OCI-LY7 (cell line): ENCODE measurements around the gene TNPO2. TPM values are rescaled to one million over a fixed set of nuclear protein-coding genes. Genes with fewer than 3 reads are reported as not detected.
"Not testable (repeated sequence)": the region's sequence is repeated elsewhere in the genome, so short reads cannot be mapped to it uniquely, and the experiment has no call there.

Experiments used
- BruUV-seq: library from RNA; stranded (reverse); fragments of 400-500 nt; replicated peaks from 2 replicates; lab custom pipeline; 2021; lab: Mats Ljungman, UMichigan
- CTCF ChIA-PET: fragments of 300-600 bp; sonication (Branson Sonifier 250); formaldehyde crosslinking; loops from one replicate; lab custom pipeline; 2022; ENCODE audit warnings: antibody characterized with exemption; ENCODE audit not compliant: unreplicated experiment; lab: Charles Lee
- POLR2A ChIA-PET: fragments of 300-600 bp; sonication (Branson Sonifier 250); formaldehyde crosslinking; loops from one replicate; lab custom pipeline; 2022; ENCODE audit warnings: antibody characterized with exemption; lab: Charles Lee
- DNase-seq: peaks from one replicate; pipeline ENCODE4 v3.0.0-alpha.2; 2015; ENCODE audit warnings: low spot score
- H2AFZ ChIP-seq: fragments of 200-600 bp; sonication (generic), shearing (Covaris generic); 2 replicates; pipeline ENCODE4 v1.6.1; 2014; ENCODE audit warnings: mild to moderate bottlenecking, antibody characterized with exemption, low read length, moderate library complexity
- H3K27ac ChIP-seq: fragments of 200-600 bp; sonication (generic); 2 replicates; pipeline ENCODE4 v1.5.1; 2014; ENCODE audit warnings: mixed run types, low read depth, mild to moderate bottlenecking, moderate library complexity, low read length, inconsistent platforms; ENCODE audit not compliant: poor library complexity, severe bottlenecking
- H3K36me3 ChIP-seq: fragments of 200-600 bp; sonication (generic); 2 replicates; pipeline ENCODE4 v1.6.1; 2014; ENCODE audit warnings: mild to moderate bottlenecking, antibody characterized with exemption, low read length, moderate library complexity, mixed read lengths; ENCODE audit not compliant: insufficient read depth
- H3K4me1 ChIP-seq: fragments of 200-600 bp; sonication (generic); 2 replicates; pipeline ENCODE4 v1.5.1; 2014; ENCODE audit warnings: mild to moderate bottlenecking, low read length; ENCODE audit not compliant: insufficient read depth, poor library complexity, severe bottlenecking
- H3K4me2 ChIP-seq: fragments of 200-600 bp; sonication (generic); 2 replicates; pipeline ENCODE4 v1.6.1; 2014; ENCODE audit warnings: mild to moderate bottlenecking, low read length
- H3K4me3 ChIP-seq: fragments of 200-600 bp; sonication (generic); 2 replicates; pipeline ENCODE4 v1.5.1; 2014; ENCODE audit warnings: mild to moderate bottlenecking, low read depth, low read length; ENCODE audit not compliant: poor library complexity, severe bottlenecking
- H3K79me2 ChIP-seq: fragments of 200-600 bp; sonication (generic); 2 replicates; pipeline ENCODE4 v1.6.1; 2016; ENCODE audit warnings: low read depth, mild to moderate bottlenecking, low read length, moderate library complexity, mixed read lengths; ENCODE audit not compliant: insufficient read depth
- H3K9me2 ChIP-seq: fragments of 200-600 bp; sonication (generic); 2 replicates; pipeline ENCODE4 v1.6.1; 2016; ENCODE audit warnings: mild to moderate bottlenecking, low read length, mixed read lengths; ENCODE audit not compliant: insufficient read depth
- H3K9me3 ChIP-seq: fragments of 200-600 bp; sonication (generic); 2 replicates; pipeline ENCODE4 v1.6.1; 2014; ENCODE audit warnings: mild to moderate bottlenecking, mixed run types, low read length, mixed read lengths
- H4K20me1 ChIP-seq: fragments of 200-600 bp; sonication (generic); 2 replicates; pipeline ENCODE4 v1.6.1; 2014; ENCODE audit warnings: mild to moderate bottlenecking, antibody characterized with exemption, low read length, moderate library complexity, mixed read lengths; ENCODE audit not compliant: insufficient read depth
- CTCF ChIP-seq: fragments of 200-600 bp; sonication (generic); conservative IDR thresholded peaks from 2 replicates; pipeline ENCODE4 v1.5.1; 2014; ENCODE audit warnings: mild to moderate bottlenecking, antibody characterized with exemption, low read length, moderate library complexity, mixed read lengths
- EZH2phosphoT487 ChIP-seq: fragments of 200-600 bp; sonication (generic); IDR thresholded peaks from 2 replicates; pipeline ENCODE4 v1.6.1; 2018; ENCODE audit warnings: low read depth, borderline replicate concordance, mild to moderate bottlenecking, mixed run types, antibody characterized with exemption, low read length, moderate library complexity, mixed read lengths
- intact Hi-C: fragments of 100-400 bp; cut with micrococcal nuclease; formaldehyde crosslinking; loops from one replicate; pipeline ENCODE4 v1.10.0; 2022; ENCODE audit not compliant: unreplicated experiment
- total RNA-seq, 2 experiments: library from RNA; depleted of rRNA in 1 of 2; stranded (reverse); fragments of >200 nt in 1 of 2; shearing (Covaris generic) in 1 of 2; gene quantifications; 2 replicates each; pipeline ENCODE4 v1.2.3, GENCODE V29; 2014 to 2022

Gene TNPO2
- total RNA-seq, 2 experiments from 2014 or later, result 47.3 to 120 TPM

GRCh38 chr19:12681074-12681987 is 42.4 kb downstream of the TNPO2 start, which contains the start of gene DHPS:
Gene DHPS, minus strand, starts transcription at chr19:12681880. Its CDS starts 114 bp downstream, at chr19:12681766.
- DNase-seq, result peak; percentile 99
- POLR2A ChIA-PET, result interaction anchor here (0.5 to 1.8 kb wide), 7 partner anchors 13 to 150 kb away, joined by 3 to 7 read pairs (median 4); partner anchors contain the start of genes FBXW9 and TRIR
- peak within 1 kb of the TSS; percentile 94 for H3K27ac ChIP-seq
- intact Hi-C loops, result loop anchor here (1.0 kb wide), 3 partner anchors 12 to 68 kb away; a partner anchor contains a TSS
- peaks cover 38% of the 10 kb centered on the region for H3K36me3 ChIP-seq
- peaks cover 9% of the 10 kb centered on the region for H3K79me2 ChIP-seq
- H3K4me3 ChIP-seq, result peak within 1 kb of the TSS; percentile 84
- no peaks in the 10 kb centered on the region for H3K9me2 ChIP-seq
- H2AFZ ChIP-seq, result peak within 1 kb of the TSS; percentile 51; the same call in 1 of the 2 replicates
- TF ChIP-seq EZH2phosphoT487 (no peak), CTCF (0 out of 2 replicates have a peak, but pooled peaks have one; percentile 24)
- CTCF ChIA-PET, result no interaction called here
- peaks cover 10% of the 10 kb centered on the region; the same call in 1 of the 2 replicates for H4K20me1 ChIP-seq
- H3K4me2 ChIP-seq, result peak within 1 kb of the TSS; percentile 72
- peaks cover 11% of the 10 kb centered on the region for H3K4me1 ChIP-seq
- BruUV-seq, result no TSS peak
- no peaks in the 10 kb centered on the region for H3K9me3 ChIP-seq

GRCh38 chr19:12680034-12680433 is 43.7 kb downstream of the TNPO2 start:
- peaks cover 9% of the 10 kb centered on the region for H3K79me2 ChIP-seq
- no peak overlapping the region for H3K27ac ChIP-seq
- no TSS peak for BruUV-seq
- peaks cover 11% of the 10 kb centered on the region for H3K4me1 ChIP-seq
- POLR2A ChIA-PET, result interaction anchor here (0.6 kb wide), 1 partner anchor 21 kb away, joined by 6 read pairs; no protein-coding TSS in a partner anchor
- H3K36me3 ChIP-seq, result peaks cover 51% of the 10 kb centered on the region
- TF ChIP-seq EZH2phosphoT487 (no peak), CTCF (no peak)
- H3K4me2 ChIP-seq, result peak overlapping the region; percentile 33
- no peaks in the 10 kb centered on the region for H3K9me3 ChIP-seq
- no peak for DNase-seq
- peaks cover 10% of the 10 kb centered on the region; the same call in 1 of the 2 replicates for H4K20me1 ChIP-seq
- intact Hi-C loops, result no loop called here
- CTCF ChIA-PET, result no interaction called here
- peak overlapping the region; percentile 47 for H3K4me3 ChIP-seq
- no peak overlapping the region for H2AFZ ChIP-seq
- no peaks in the 10 kb centered on the region for H3K9me2 ChIP-seq

GRCh38 chr19:12678039-12678438 is 45.7 kb downstream of the TNPO2 start:
- H2AFZ ChIP-seq, DNase-seq: not testable (repeated sequence)

More at GRCh38 chr19:12678039-12678438, 45.7 kb downstream of the TNPO2 start:
- H3K4me2 ChIP-seq, BruUV-seq, H3K79me2 ChIP-seq, H3K4me3 ChIP-seq, H3K9me2 ChIP-seq, H4K20me1 ChIP-seq, intact Hi-C loops, H3K9me3 ChIP-seq, CTCF ChIA-PET, H3K27ac ChIP-seq: not testable (repeated sequence)
- POLR2A ChIA-PET, result interaction anchor here (0.6 kb wide), 1 partner anchor 107 kb away, joined by 4 read pairs; no protein-coding TSS in a partner anchor
- H3K36me3 ChIP-seq, result peaks cover 67% of the 10 kb centered on the region
- H3K4me1 ChIP-seq, result peaks cover 11% of the 10 kb centered on the region
